Cardiac fibroblast (primary cell): ENCODE measurements around the gene IMP4.

ENCODE experiments used
- DNase-seq, 2 donors: peaks; one replicate each; pipeline versions ENCODE4 v3.0.0 to v3.0.0-alpha.2; 2010; ENCODE audit warnings: low read depth in 2 of 2
- H3K4me3 ChIP-seq, 2 donors: replicated peaks in 1 of 2; 1 replicate in 1 of 2; 2 replicates in 1 of 2; pipeline ENCODE4 v1.5.1; 2011; ENCODE audit warnings: low read depth in 2 of 2, low read length in 2 of 2, mild to moderate bottlenecking in 2 of 2, moderate library complexity in 1 of 2
- CTCF ChIP-seq: IDR thresholded peaks from one replicate; pipeline ENCODE4 v1.5.1; 2011; ENCODE audit warnings: low read depth, mild to moderate bottlenecking, low read length, inconsistent platforms

Gene IMP4

DNA sequence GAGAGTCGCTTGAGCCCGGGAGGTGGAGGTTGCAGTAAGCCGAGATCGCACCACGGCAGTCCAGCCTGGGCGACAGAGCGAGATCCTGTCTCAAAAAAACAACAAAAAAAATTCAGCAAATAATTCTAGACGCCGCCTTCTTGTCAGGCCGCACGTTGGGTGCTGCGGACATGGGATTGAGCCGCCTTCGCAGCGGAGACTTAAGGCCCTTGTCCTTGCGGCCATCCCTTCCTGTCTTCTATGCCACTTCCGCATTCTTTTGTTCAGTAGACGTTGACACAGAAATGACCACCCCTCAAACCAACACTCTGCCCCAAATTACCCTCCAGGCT, 29.0 kb downstream of the IMP4 start:
- peak in 1 of 2 donors; percentile 60 for DNase-seq
- peak overlapping the region; percentile 85 to 87 for H3K4me3 ChIP-seq
- TF ChIP-seq CTCF = no peak

- TF ChIP-seq CTCF = peak; percentile 70
- H3K4me3 ChIP-seq = peak overlapping the region; percentile 85 to 87
- peak; percentile 85 to 88 for DNase-seq
Observed at GRCh38 chr2:130372055-130372832, 29.5 kb downstream of the IMP4 start.

GRCh38 chr2:130372833-130373807, 30.4 kb downstream of the IMP4 start:
- no peak for TF ChIP-seq CTCF
- no peak for DNase-seq
- peak overlapping the region; percentile 85 to 87 for H3K4me3 ChIP-seq

GRCh38 chr2:130373808-130374365, 31.2 kb downstream of the IMP4 start:
- TF ChIP-seq CTCF = no peak
- peak overlapping the region in 1 of 2 donors; percentile 87 for H3K4me3 ChIP-seq
- DNase-seq = no peak

GRCh38 chr2:130374587-130375290, 32.0 kb downstream of the IMP4 start:
- peak; percentile 41 to 48 for DNase-seq
- TF ChIP-seq CTCF = no peak
- H3K4me3 ChIP-seq = no peak overlapping the region
